H1 (cell line): ENCODE measurements around the gene NLRP7. TPM values are rescaled to one million over a fixed set of nuclear protein-coding genes. Genes with fewer than 3 reads are reported as not detected.

ENCODE experiments used
- GTF2F1 ChIP-seq: IDR thresholded peaks from 2 replicates; pipeline ENCODE4 v1.6.1; 2012; ENCODE audit warnings: low read depth, low read length, improper control_type of control experiment, borderline replicate concordance
- polyA plus RNA-seq, 7 experiments: library from polyadenylated mRNA; depleted of rRNA in 3 of 7; stranded (reverse) in 5 of 7; unstranded in 2 of 7; fragments of >200 nt in 5 of 7; fragments of 200-250 nt in 2 of 7; gene quantifications; 1 replicate in 5 of 7; 2 replicates in 1 of 7; 4 replicates in 1 of 7; pipeline versions ENCODE4 v1.2.1 to v1.2.3, GENCODE V29; 2011 to 2013; ENCODE audit warnings: missing spikeins in 2 of 7, mixed read lengths in 2 of 7
- total RNA-seq: library from RNA; stranded (reverse); fragmentation: NEBNext Ultra II Directional; extraction: Animal tissue kit (Norgen Biotek cat#: 25700); gene quantifications from 2 replicates; pipeline ENCODE4 v1.2.1, GENCODE V29; 2021
- TF ChIP-seq, protein P1 (sequence below): fragments of 300-600 bp; sonication (generic); IDR thresholded peaks from 2 replicates; pipeline ENCODE4 v1.7.1; 2012; ENCODE audit warnings: low read length, moderate library complexity, mild to moderate bottlenecking, inconsistent platforms; ENCODE audit not compliant: insufficient replicate concordance

Gene NLRP7
- total and polyA plus RNA-seq, 2 of the 8 experiments (the other 6 are each of a cell fraction or from before 2014, with no cell fraction given): 0.91 to 1.2 TPM

DNA sequence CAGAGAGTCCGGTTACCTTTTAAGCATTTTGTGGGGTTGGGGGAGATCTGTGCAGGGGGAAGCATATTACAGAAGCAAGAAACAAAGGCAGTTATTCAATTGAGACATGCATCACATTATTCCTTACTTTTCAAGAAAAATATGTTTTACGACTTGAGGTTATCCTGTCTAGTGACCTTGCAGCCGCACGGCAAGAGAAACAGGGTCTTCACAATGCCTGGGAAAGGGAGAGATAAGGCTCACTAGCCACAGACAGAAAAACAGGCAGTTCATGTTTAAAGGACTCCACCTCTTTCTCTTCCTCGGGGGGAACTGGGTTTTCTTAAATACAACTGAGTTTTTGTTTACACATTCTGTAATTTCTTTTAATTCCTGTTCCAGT, 41.9 kb downstream of the NLRP7 start (continued):
- TF ChIP-seq, protein P1, sequence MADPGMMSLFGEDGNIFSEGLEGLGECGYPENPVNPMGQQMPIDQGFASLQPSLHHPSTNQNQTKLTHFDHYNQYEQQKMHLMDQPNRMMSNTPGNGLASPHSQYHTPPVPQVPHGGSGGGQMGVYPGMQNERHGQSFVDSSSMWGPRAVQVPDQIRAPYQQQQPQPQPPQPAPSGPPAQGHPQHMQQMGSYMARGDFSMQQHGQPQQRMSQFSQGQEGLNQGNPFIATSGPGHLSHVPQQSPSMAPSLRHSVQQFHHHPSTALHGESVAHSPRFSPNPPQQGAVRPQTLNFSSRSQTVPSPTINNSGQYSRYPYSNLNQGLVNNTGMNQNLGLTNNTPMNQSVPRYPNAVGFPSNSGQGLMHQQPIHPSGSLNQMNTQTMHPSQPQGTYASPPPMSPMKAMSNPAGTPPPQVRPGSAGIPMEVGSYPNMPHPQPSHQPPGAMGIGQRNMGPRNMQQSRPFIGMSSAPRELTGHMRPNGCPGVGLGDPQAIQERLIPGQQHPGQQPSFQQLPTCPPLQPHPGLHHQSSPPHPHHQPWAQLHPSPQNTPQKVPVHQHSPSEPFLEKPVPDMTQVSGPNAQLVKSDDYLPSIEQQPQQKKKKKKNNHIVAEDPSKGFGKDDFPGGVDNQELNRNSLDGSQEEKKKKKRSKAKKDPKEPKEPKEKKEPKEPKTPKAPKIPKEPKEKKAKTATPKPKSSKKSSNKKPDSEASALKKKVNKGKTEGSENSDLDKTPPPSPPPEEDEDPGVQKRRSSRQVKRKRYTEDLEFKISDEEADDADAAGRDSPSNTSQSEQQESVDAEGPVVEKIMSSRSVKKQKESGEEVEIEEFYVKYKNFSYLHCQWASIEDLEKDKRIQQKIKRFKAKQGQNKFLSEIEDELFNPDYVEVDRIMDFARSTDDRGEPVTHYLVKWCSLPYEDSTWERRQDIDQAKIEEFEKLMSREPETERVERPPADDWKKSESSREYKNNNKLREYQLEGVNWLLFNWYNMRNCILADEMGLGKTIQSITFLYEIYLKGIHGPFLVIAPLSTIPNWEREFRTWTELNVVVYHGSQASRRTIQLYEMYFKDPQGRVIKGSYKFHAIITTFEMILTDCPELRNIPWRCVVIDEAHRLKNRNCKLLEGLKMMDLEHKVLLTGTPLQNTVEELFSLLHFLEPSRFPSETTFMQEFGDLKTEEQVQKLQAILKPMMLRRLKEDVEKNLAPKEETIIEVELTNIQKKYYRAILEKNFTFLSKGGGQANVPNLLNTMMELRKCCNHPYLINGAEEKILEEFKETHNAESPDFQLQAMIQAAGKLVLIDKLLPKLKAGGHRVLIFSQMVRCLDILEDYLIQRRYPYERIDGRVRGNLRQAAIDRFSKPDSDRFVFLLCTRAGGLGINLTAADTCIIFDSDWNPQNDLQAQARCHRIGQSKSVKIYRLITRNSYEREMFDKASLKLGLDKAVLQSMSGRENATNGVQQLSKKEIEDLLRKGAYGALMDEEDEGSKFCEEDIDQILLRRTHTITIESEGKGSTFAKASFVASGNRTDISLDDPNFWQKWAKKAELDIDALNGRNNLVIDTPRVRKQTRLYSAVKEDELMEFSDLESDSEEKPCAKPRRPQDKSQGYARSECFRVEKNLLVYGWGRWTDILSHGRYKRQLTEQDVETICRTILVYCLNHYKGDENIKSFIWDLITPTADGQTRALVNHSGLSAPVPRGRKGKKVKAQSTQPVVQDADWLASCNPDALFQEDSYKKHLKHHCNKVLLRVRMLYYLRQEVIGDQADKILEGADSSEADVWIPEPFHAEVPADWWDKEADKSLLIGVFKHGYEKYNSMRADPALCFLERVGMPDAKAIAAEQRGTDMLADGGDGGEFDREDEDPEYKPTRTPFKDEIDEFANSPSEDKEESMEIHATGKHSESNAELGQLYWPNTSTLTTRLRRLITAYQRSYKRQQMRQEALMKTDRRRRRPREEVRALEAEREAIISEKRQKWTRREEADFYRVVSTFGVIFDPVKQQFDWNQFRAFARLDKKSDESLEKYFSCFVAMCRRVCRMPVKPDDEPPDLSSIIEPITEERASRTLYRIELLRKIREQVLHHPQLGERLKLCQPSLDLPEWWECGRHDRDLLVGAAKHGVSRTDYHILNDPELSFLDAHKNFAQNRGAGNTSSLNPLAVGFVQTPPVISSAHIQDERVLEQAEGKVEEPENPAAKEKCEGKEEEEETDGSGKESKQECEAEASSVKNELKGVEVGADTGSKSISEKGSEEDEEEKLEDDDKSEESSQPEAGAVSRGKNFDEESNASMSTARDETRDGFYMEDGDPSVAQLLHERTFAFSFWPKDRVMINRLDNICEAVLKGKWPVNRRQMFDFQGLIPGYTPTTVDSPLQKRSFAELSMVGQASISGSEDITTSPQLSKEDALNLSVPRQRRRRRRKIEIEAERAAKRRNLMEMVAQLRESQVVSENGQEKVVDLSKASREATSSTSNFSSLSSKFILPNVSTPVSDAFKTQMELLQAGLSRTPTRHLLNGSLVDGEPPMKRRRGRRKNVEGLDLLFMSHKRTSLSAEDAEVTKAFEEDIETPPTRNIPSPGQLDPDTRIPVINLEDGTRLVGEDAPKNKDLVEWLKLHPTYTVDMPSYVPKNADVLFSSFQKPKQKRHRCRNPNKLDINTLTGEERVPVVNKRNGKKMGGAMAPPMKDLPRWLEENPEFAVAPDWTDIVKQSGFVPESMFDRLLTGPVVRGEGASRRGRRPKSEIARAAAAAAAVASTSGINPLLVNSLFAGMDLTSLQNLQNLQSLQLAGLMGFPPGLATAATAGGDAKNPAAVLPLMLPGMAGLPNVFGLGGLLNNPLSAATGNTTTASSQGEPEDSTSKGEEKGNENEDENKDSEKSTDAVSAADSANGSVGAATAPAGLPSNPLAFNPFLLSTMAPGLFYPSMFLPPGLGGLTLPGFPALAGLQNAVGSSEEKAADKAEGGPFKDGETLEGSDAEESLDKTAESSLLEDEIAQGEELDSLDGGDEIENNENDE: no peak
- TF ChIP-seq GTF2F1: no peak
